H9 (cell line): ENCODE data around the gene ZNF609. TPM values are rescaled to one million over a fixed set of nuclear protein-coding genes. Genes with fewer than 3 reads are reported as not detected.

Experiments used
- DNase-seq: peaks from one replicate; pipeline ENCODE4 v3.0.0-alpha.2; 2017
- H2AFZ ChIP-seq: one replicate; pipeline ENCODE4 v1.6.1; 2013; ENCODE audit warnings: mild to moderate bottlenecking, low read length, control low read depth, moderate library complexity
- H2AK5ac ChIP-seq: 2 replicates; pipeline ENCODE4 v1.6.1; 2013; ENCODE audit warnings: low read length, control low read depth, mixed read lengths; ENCODE audit not compliant: insufficient read length
- H2BK120ac ChIP-seq: one replicate; pipeline ENCODE4 v1.6.1; 2013; ENCODE audit warnings: low read depth, mild to moderate bottlenecking, low read length, control low read depth, inconsistent platforms; ENCODE audit not compliant: poor library complexity, severe bottlenecking
- H2BK12ac ChIP-seq: 2 replicates; pipeline ENCODE4 v1.6.1; 2013; ENCODE audit warnings: low read length, control low read depth, mixed read lengths, low read depth; ENCODE audit not compliant: insufficient read length
- H2BK15ac ChIP-seq: 2 replicates; pipeline ENCODE4 v1.6.1; 2013; ENCODE audit warnings: low read depth, low read length, control low read depth
- H2BK20ac ChIP-seq: one replicate; pipeline ENCODE4 v1.6.1; 2013; ENCODE audit warnings: low read depth, mild to moderate bottlenecking, low read length, control low read depth, inconsistent platforms; ENCODE audit not compliant: poor library complexity, severe bottlenecking
- H2BK5ac ChIP-seq: 2 replicates; pipeline ENCODE4 v1.6.1; 2013; ENCODE audit warnings: low read length, control low read depth, mixed read lengths; ENCODE audit not compliant: insufficient read length
- H3K14ac ChIP-seq: 2 replicates; pipeline ENCODE4 v1.6.1; 2013; ENCODE audit warnings: low read length, control low read depth; ENCODE audit not compliant: insufficient read depth
- H3K18ac ChIP-seq: 2 replicates; pipeline ENCODE4 v1.6.1; 2013; ENCODE audit warnings: low read depth, mild to moderate bottlenecking, mixed read lengths, low read length, control low read depth; ENCODE audit not compliant: insufficient read length
- H3K23ac ChIP-seq: 2 replicates; pipeline ENCODE4 v1.6.1; 2013; ENCODE audit warnings: low read length, control low read depth, mixed read lengths, low read depth; ENCODE audit not compliant: insufficient read length
- H3K23me2 ChIP-seq: 2 replicates; pipeline ENCODE4 v1.6.1; 2013; ENCODE audit warnings: low read depth, mild to moderate bottlenecking, mixed read lengths, low read length, control low read depth; ENCODE audit not compliant: insufficient read length, poor library complexity, severe bottlenecking
- H3K27ac ChIP-seq: 2 replicates; pipeline ENCODE4 v1.5.1; 2013; ENCODE audit warnings: low read length, control low read depth, mixed read lengths, low read depth; ENCODE audit not compliant: insufficient read length
- H3K27me3 ChIP-seq: 2 replicates; pipeline ENCODE4 v1.6.1; 2013; ENCODE audit warnings: low read length, control low read depth, inconsistent platforms; ENCODE audit not compliant: insufficient read depth
- H3K4ac ChIP-seq: 2 replicates; pipeline ENCODE4 v1.6.1; 2013; ENCODE audit warnings: low read depth, mild to moderate bottlenecking, control low read depth, inconsistent platforms, low read length, moderate library complexity
- H3K4me1 ChIP-seq: 2 replicates; pipeline ENCODE4 v1.6.1; 2013; ENCODE audit warnings: low read length, control low read depth, inconsistent platforms; ENCODE audit not compliant: insufficient read depth
- H3K4me2 ChIP-seq: 2 replicates; pipeline ENCODE4 v1.6.1; 2013; ENCODE audit warnings: low read length, control low read depth, mixed read lengths; ENCODE audit not compliant: insufficient read length, insufficient read depth
- H3K56ac ChIP-seq: 2 replicates; pipeline ENCODE4 v1.6.1; 2013; ENCODE audit warnings: low read depth, mild to moderate bottlenecking, mixed read lengths, low read length, control low read depth; ENCODE audit not compliant: insufficient read length
- H3K79me1 ChIP-seq: 2 replicates; pipeline ENCODE4 v1.6.1; 2013; ENCODE audit warnings: low read depth, mild to moderate bottlenecking, moderate library complexity, low read length, control low read depth, inconsistent platforms; ENCODE audit not compliant: insufficient read depth, poor library complexity, severe bottlenecking
- H3K79me2 ChIP-seq: 2 replicates; pipeline ENCODE4 v1.6.1; 2013; ENCODE audit warnings: low read length, control low read depth, inconsistent platforms; ENCODE audit not compliant: insufficient read depth
- H3K9ac ChIP-seq: 2 replicates; pipeline ENCODE4 v1.6.1; 2013; ENCODE audit warnings: low read length, control low read depth, mixed read lengths; ENCODE audit not compliant: insufficient read length; ENCODE audit errors: extremely low read depth
- H3K9me3 ChIP-seq: one replicate; pipeline ENCODE4 v1.6.1; 2013; ENCODE audit warnings: low read depth, low read length, inconsistent platforms; ENCODE audit not compliant: control insufficient read depth
- H3T11ph ChIP-seq: one replicate; pipeline ENCODE4 v1.6.1; 2013; ENCODE audit warnings: mild to moderate bottlenecking, low read length, control low read depth, inconsistent platforms
- H4K20me1 ChIP-seq: one replicate; pipeline ENCODE4 v1.6.1; 2013; ENCODE audit not compliant: control insufficient read depth, insufficient read length, insufficient read depth
- H4K5ac ChIP-seq: 2 replicates; pipeline ENCODE4 v1.6.1; 2013; ENCODE audit warnings: low read depth, mild to moderate bottlenecking, mixed read lengths, low read length, control low read depth; ENCODE audit not compliant: insufficient read length
- H4K8ac ChIP-seq: replicated peaks from 2 replicates; pipeline ENCODE4 v1.6.1; 2013; ENCODE audit warnings: low read length, control low read depth, mixed read lengths, low read depth; ENCODE audit not compliant: insufficient read length
- H4K91ac ChIP-seq: 2 replicates; pipeline ENCODE4 v1.6.1; 2013; ENCODE audit warnings: low read depth, mild to moderate bottlenecking, moderate library complexity, mixed read lengths, low read length, control low read depth; ENCODE audit not compliant: insufficient read length
- H3K27ac Mint-ChIP-seq, 3 experiments: 2 replicates in 2 of 3; 3 replicates in 1 of 3; pipeline ENCODE4 v1.8.0; 2020 to 2021; ENCODE audit warnings: mixed read lengths in 3 of 3, mild to moderate bottlenecking in 1 of 3, moderate library complexity in 1 of 3
- H3K27me3 Mint-ChIP-seq: 2 replicates; pipeline ENCODE4 v1.8.0; 2021; ENCODE audit warnings: low read depth, mild to moderate bottlenecking, moderate library complexity, mixed read lengths
- H3K36me3 Mint-ChIP-seq, 3 experiments: 2 replicates in 2 of 3; 3 replicates in 1 of 3; pipeline ENCODE4 v1.8.0; 2020 to 2021; ENCODE audit warnings: low read depth in 3 of 3, mixed read lengths in 3 of 3; ENCODE audit not compliant: insufficient read depth in 1 of 3
- H3K4me1 Mint-ChIP-seq, 2 experiments: 2 replicates each; pipeline ENCODE4 v1.8.0; 2020; ENCODE audit warnings: mixed read lengths in 2 of 2
- H3K4me3 Mint-ChIP-seq, 2 experiments: 2 replicates in 1 of 2; 3 replicates in 1 of 2; pipeline ENCODE4 v1.8.0; 2020 to 2021; ENCODE audit warnings: mild to moderate bottlenecking in 2 of 2, mixed read lengths in 2 of 2, moderate library complexity in 1 of 2
- H3K9me3 Mint-ChIP-seq, 2 experiments: 2 replicates in 1 of 2; 3 replicates in 1 of 2; pipeline ENCODE4 v1.8.0; 2020; ENCODE audit warnings: mild to moderate bottlenecking in 2 of 2, mixed read lengths in 2 of 2, moderate library complexity in 1 of 2
- WGBS: extraction: QIAGEN DNeasy Blood & Tissue Kit; methylation state at CpG from one replicate; pipeline ENCODE4 v1.1.7; 2013; ENCODE audit warnings: missing lambda C conversion rate, low lambda C conversion rate, mixed read lengths; ENCODE audit not compliant: insufficient read length; ENCODE audit errors: extremely low coverage; 5-methylcytosine and 5-hydroxymethylcytosine counted together
- total RNA-seq: library from RNA; stranded (reverse); gene quantifications from 2 replicates; pipeline ENCODE4 v1.2.1, GENCODE V29; 2021
- TF ChIP-seq, protein P1 (sequence below): fragments of 200-600 bp; sonication (generic); conservative IDR thresholded peaks from 3 replicates; pipeline ENCODE4 v1.8.0; 2021; ENCODE audit warnings: antibody characterized with exemption, mild to moderate bottlenecking

The ZNF609 gene
- total RNA-seq, 1 experiment from 2014 or later = 45.3 TPM

GRCh38 chr15:64552281-64552948 is 92.0 kb downstream of the ZNF609 start:
- H3K4me1 Mint-ChIP-seq = peaks cover 5 to 7% of the 10 kb centered on the region in 2 experiments; a peak in 3 of 4 replicates
- H2BK120ac ChIP-seq = no peak overlapping the region

More at GRCh38 chr15:64552281-64552948, 92.0 kb downstream of the ZNF609 start:
- Histone ChIP-seq H2AK5ac (no peak overlapping the region), H3K4me1 (no peaks in the 10 kb centered on the region), H2AFZ (no peak overlapping the region), H3K9me3 (no peaks in the 10 kb centered on the region), H4K91ac (no peak overlapping the region), H3K18ac (no peak overlapping the region), H2BK5ac (no peak overlapping the region), H3K23me2 (no peaks in the 10 kb centered on the region), H3K79me1 (peaks cover 4% of the 10 kb centered on the region), H4K5ac (no peak overlapping the region), H3T11ph (no peak overlapping the region), H2BK20ac (no peak overlapping the region), H3K56ac (no peak overlapping the region), H4K8ac (no peak overlapping the region), H3K14ac (no peak overlapping the region), H3K4me2 (no peak overlapping the region), H3K9ac (no peak overlapping the region), H2BK15ac (no peak overlapping the region), H3K79me2 (peaks cover 3% of the 10 kb centered on the region; the same call in 1 of the 2 replicates), H3K27ac (no peak overlapping the region), H3K27me3 (no peaks in the 10 kb centered on the region), H2BK12ac (no peak overlapping the region), H3K23ac (no peak overlapping the region), H3K4ac (no peak overlapping the region), H4K20me1 (no peaks in the 10 kb centered on the region)
- Mint-ChIP-seq H3K27me3 (no peaks in the 10 kb centered on the region; the same call in 1 of the 2 replicates), H3K27ac (peak overlapping the region in 2 of 3 experiments; percentile 53 to 65; a peak in 1 of 7 replicates), H3K9me3 (no peaks in the 10 kb centered on the region), H3K36me3 (no peaks in the 10 kb centered on the region; a peak in 1 of 7 replicates), H3K4me3 (no peak overlapping the region)
- WGBS = no CpG with 5 or more reads among the region's 8 CpGs
- DNase-seq = no peak
- TF ChIP-seq, protein P1, sequence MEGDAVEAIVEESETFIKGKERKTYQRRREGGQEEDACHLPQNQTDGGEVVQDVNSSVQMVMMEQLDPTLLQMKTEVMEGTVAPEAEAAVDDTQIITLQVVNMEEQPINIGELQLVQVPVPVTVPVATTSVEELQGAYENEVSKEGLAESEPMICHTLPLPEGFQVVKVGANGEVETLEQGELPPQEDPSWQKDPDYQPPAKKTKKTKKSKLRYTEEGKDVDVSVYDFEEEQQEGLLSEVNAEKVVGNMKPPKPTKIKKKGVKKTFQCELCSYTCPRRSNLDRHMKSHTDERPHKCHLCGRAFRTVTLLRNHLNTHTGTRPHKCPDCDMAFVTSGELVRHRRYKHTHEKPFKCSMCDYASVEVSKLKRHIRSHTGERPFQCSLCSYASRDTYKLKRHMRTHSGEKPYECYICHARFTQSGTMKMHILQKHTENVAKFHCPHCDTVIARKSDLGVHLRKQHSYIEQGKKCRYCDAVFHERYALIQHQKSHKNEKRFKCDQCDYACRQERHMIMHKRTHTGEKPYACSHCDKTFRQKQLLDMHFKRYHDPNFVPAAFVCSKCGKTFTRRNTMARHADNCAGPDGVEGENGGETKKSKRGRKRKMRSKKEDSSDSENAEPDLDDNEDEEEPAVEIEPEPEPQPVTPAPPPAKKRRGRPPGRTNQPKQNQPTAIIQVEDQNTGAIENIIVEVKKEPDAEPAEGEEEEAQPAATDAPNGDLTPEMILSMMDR = no peak
